Measurements from ENCODE around the gene ANXA3.
"Not testable (repeated sequence)": the region's sequence is repeated elsewhere in the genome, so short reads cannot be mapped to it uniquely, and the experiment has no call there.

The ANXA3 gene

DNA sequence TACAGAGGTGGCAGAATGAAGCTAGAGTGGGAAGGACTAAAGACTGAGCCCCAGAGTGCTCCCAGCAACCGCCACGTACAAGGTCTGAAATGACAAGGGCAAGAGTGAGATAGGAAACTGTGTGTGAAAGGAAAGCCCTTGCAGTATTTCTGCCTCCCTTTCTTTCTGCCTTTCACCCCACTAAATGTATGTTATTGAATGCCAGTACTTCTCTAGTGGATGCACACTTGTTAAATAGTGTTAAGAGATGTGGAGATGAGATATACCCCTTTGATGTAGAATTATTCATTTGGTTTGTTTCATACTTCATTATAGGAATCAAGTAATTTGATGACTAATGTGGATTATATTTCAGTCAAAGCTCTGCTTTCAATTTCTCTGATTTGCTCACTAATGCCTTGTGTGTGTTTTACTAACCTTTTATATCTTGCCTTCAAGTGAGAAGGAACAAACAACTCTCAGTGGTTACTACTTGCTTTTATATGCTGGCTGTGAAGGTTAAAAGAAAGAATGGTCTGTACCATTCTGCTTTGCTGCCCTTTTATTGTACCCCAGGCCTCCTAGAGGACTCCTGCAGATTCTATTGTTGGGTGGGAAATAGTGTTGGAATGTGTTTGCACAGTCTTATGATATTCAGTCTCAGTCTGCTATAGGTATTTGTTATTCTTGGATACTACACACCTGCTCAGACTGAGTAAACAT, 8.0 kb upstream of the ANXA3 start:
- no peak for DNase-seq (ENCODE audit: low read depth)

DNA sequence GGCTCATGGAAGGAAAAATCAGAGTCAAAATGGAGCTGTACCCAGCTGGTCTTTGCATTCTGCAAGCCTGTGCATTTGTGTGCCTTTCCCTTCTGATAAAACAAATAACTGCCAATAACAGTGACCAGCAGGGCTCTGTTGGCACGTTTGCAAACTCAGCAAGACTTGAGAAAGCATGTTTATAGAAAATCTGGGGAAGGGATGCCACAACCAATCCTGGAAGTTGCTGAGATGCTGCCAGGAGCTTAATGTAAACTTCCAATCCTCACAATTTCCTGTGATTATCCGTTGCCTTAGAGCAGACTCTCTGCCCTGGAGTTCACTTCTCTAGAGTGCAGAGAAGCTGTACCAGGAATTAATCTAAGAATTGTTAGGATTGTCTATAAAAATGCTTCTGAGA, 6.9 kb upstream of the ANXA3 start:
- DNase-seq (ENCODE audit: low read depth): no peak

- DNase-seq (ENCODE audit: low read depth): no peak
Measured at GRCh38 chr4:78545275-78546246, 6.0 kb upstream of the ANXA3 start.

- DNase-seq (ENCODE audit: low read depth): not testable (repeated sequence)
Measured at GRCh38 chr4:78547899-78548298, 3.7 kb upstream of the ANXA3 start.

DNA sequence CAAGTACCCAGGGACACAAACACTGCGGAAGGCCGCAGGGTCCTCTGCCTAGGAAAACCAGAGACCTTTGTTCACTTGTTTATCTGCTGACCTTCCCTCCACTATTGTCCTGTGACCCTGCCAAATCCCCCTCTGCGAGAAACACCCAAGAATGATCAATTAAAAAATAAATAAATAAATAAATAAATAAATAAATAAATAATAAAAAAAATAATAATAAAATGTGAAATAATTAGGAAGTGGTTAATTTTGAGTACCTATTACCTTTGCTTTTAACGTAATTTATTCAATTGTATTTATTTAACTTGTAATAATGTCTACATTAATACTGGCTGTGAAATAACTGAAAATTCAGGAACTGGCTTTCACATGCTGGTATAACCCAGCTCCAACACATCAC, 2.7 kb upstream of the ANXA3 start:
- not testable (repeated sequence) for DNase-seq (ENCODE audit: low read depth)

DNA sequence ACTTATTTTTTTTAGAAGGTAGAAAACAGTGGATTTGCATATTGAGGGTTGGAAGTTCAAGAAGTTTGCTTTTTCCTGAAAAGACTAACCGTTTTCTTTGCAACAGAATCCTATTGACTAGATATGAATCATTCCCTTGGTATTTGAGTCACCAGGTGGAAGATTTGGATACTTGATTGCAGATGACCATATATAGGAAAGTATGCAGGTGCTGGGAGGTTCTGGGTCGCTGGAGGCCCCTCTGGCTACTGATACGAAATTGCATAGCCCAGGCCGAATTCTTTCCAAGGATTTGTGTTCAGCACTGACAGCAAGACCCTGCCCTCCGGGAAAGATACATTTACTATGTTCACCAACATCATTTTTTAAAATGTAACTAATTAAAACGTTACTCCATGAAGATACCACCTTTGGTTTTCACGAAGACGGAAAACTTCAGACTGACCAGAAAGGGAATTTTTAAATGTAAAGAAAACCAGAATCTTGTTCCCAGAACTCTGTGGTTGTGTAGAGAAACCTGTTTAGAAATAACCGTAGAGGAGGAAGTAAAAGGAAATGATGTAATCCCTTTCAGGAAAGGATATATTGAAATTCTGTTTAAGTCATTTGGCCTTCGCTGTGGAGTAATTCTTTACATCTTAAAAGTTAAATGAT, 946 bp downstream of the ANXA3 start:
- no peak for DNase-seq (ENCODE audit: low read depth)

- no peak for DNase-seq (ENCODE audit: low read depth)
Measured at GRCh38 chr4:78553043-78553396, 1.4 kb downstream of the ANXA3 start.

GRCh38 chr4:78553529-78554060, 2.0 kb downstream of the ANXA3 start:
- DNase-seq (ENCODE audit: low read depth): no peak

GRCh38 chr4:78556665-78557064, 5.1 kb downstream of the ANXA3 start:
- no peak for DNase-seq (ENCODE audit: low read depth)

GRCh38 chr4:78557841-78558240, 6.3 kb downstream of the ANXA3 start:
- DNase-seq (ENCODE audit: low read depth): no peak

DNA sequence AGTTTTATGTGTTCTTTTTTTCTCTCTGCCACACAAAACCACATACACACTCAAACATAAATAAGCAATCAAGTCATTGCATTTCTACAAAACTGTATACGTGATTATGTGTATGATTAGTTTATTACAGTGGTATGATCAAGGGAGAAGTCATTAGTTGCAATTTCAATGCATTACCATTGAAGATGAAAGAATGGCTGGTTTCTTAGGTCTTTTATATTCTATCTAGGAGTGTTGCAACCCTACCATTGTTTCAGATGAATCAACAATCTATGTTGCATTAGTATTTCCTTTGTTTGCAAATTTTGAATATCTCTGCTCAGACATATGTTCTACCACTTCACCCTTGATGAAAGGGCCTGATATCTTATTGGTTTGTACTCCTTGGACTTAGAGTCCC, 6.8 kb downstream of the ANXA3 start:
- DNase-seq (ENCODE audit: low read depth): no peak

GRCh38 chr4:78560296-78560963, 8.9 kb downstream of the ANXA3 start:
- no peak for DNase-seq (ENCODE audit: low read depth)

DNA sequence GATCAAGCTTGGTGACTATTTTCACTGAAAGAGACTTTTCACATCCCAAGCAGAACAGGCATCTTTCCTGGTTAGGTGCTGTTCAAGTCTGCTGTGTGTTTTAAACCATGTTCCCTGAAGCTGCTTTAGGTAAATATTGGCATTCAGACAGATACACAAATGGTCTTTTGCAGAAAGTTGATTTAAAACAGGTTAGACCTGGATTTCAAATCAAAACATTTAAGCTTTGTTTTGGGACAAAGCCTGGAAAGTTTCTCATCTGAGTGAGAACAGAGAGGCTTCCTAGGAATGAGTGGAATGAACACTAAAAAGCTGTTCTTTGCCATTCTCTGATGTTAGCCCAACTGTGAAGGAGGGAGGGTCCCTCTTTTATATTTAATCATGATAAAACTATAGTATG, 10.1 kb downstream of the ANXA3 start:
- no peak for DNase-seq (ENCODE audit: low read depth)

DNA sequence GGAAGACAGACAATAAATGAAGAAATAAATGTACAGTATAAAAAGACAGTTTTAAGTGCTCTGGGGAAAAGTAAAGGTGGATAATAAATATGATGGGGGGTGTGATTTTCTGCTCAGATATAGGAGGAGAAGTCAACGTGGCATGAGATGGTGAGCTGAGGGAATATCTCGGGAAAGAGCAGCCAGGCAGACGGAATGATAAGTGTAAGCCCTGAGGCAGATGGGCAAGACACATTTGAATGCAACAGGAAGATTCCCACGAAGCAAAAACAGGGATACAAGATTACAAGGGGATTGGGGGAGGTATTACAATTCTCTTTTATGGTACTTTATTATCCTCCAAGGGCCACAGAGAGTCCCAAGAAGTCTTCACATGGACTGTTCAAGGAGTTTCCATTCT, 11.1 kb downstream of the ANXA3 start:
- no peak for DNase-seq (ENCODE audit: low read depth)

DNA sequence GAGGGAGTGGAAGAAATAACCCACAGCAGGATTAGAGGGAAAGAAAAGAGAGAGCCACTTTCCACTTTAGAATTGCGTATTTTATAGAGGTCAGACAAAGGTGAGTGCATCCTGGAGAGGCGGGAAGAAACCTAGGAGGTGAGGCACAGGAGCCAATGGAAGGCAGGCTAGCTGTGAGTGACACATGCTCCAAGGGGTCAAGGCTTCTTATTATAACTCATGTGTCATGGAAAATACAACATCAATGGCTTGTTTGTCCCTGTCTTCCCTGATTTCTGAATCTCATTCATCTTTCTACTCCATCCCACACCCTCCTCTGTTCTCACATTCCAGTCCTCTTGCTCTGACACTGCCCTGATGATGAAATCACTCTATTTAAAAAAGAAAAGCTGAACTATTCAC, 14.4 kb downstream of the ANXA3 start:
- no peak for DNase-seq (ENCODE audit: low read depth)

GRCh38 chr4:78566834-78567499, 15.4 kb downstream of the ANXA3 start:
- no peak for DNase-seq (ENCODE audit: low read depth)

- no peak for DNase-seq (ENCODE audit: low read depth)
Measured at GRCh38 chr4:78567500-78568060, 16.0 kb downstream of the ANXA3 start.

GRCh38 chr4:78568640-78569305, 17.2 kb downstream of the ANXA3 start:
- DNase-seq (ENCODE audit: low read depth): no peak

- no peak for DNase-seq (ENCODE audit: low read depth)
Measured at GRCh38 chr4:78569306-78569821, 17.8 kb downstream of the ANXA3 start.

DNA sequence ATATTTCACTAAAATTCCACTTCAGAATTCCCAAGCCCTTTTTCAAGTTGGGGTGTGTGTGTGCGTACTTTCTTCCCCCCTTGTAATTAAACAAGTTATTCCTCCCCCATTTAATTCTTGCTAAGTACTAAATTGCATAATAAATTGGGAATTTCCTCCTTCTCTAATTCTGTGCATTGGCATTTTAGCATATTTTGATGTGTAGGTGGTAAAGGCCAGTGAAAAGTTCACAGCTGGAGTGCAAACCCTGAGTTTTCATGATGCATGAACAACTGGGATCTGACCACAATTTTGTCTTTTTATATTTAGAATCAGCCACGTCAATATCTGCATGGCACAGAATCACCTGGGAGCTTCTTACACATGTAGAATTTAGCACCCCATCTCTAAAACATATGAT, 18.5 kb downstream of the ANXA3 start:
- no peak for DNase-seq (ENCODE audit: low read depth)

All from stimulated activated CD4-positive, alpha-beta T cell treated with anti-CD3 and anti-CD28 coated beads, Interleukin-2, amount 100 ng/mL, for 4 hours (primary cell).